ENCODE results near the gene TEX10. TPM values are rescaled to one million over a fixed set of nuclear protein-coding genes. Genes with fewer than 3 reads are reported as not detected.

Gene TEX10
- total RNA-seq, 1 experiment from 2014 or later = 17.7 TPM

DNA sequence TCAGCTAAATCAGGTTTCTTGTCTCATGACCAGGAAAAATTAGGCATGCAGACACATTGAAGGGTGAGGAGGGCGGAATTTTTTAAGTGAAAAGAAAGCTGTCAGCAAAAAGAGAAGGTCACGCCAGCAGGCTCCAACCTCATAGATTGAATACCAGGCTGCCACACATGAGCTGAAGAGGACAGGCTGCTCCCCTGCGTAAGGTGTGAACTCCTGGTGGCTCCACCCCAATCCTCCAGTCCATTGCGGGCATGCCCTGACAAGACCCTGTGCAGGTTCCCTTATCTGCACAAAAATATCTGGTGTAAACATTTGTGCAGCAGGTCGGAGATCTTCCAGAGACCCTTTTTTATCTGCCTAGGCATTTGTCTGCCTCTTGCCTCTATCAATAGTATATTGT lies 22.9 kb upstream of the TEX10 start:
- Mint-ChIP-seq H3K4me3 (ENCODE audit: low read depth, unreplicated experiment) (no peak overlapping the region), H3K27me3 (ENCODE audit: unreplicated experiment) (no peaks in the 10 kb centered on the region), H3K4me1 (ENCODE audit: low read depth, unreplicated experiment) (peaks cover 14% of the 10 kb centered on the region), H3K27ac (ENCODE audit: unreplicated experiment) (no peak overlapping the region), H3K9me3 (ENCODE audit: low read depth, unreplicated experiment) (no peaks in the 10 kb centered on the region), H3K36me3 (ENCODE audit: insufficient read depth, unreplicated experiment) (no peaks in the 10 kb centered on the region)
- CTCF ChIA-PET = no interaction called here
- no peak for DNase-seq
- TF ChIP-seq CTCF (IDR thresholded peaks at IDR 0.05; ENCODE audit: unreplicated experiment) = no peak
- BruUV-seq (replicated peaks) = no TSS peak
- intact Hi-C loops (cut with micrococcal nuclease; ENCODE audit: unreplicated experiment) = no loop called here

DNA sequence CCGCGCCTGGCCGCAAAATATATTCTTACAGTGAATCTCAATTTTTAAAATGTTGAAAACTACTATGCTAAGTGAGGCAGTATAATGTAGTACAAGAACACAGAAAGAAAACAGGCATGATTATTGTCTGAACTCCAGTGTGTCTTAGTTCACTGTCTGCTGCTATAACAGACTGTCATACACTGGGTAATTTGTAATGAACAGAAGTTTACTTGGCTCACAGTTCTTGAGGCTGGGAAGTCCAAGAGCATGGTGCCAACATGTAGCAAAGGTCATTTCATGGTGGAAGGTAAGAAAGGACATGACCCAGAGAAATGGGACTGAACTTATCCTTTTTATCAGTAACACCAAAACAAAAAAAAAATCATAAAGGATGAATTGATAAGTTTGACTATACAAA lies 19.9 kb upstream of the TEX10 start:
- CTCF ChIA-PET = no interaction called here
- H3K36me3 Mint-ChIP-seq (ENCODE audit: insufficient read depth, unreplicated experiment) = no peaks in the 10 kb centered on the region
- no peak overlapping the region for H3K4me3 Mint-ChIP-seq (ENCODE audit: low read depth, unreplicated experiment)
- no peak for TF ChIP-seq CTCF (IDR thresholded peaks at IDR 0.05; ENCODE audit: unreplicated experiment)
- no peak for DNase-seq
- H3K27ac Mint-ChIP-seq (ENCODE audit: unreplicated experiment) = no peak overlapping the region
- no peaks in the 10 kb centered on the region for H3K9me3 Mint-ChIP-seq (ENCODE audit: low read depth, unreplicated experiment)
- intact Hi-C loops (cut with micrococcal nuclease; ENCODE audit: unreplicated experiment) = no loop called here
- H3K27me3 Mint-ChIP-seq (ENCODE audit: unreplicated experiment) = no peaks in the 10 kb centered on the region
- no peaks in the 10 kb centered on the region for H3K4me1 Mint-ChIP-seq (ENCODE audit: low read depth, unreplicated experiment)
- BruUV-seq (replicated peaks) = no TSS peak

- intact Hi-C loops (cut with micrococcal nuclease; ENCODE audit: unreplicated experiment) = no loop called here
- TF ChIP-seq CTCF (IDR thresholded peaks at IDR 0.05; ENCODE audit: unreplicated experiment) = no peak
- no TSS peak for BruUV-seq (replicated peaks)
- Mint-ChIP-seq H3K36me3 (ENCODE audit: insufficient read depth, unreplicated experiment) (no peaks in the 10 kb centered on the region), H3K4me3 (ENCODE audit: low read depth, unreplicated experiment) (no peak overlapping the region), H3K27ac (ENCODE audit: unreplicated experiment) (no peak overlapping the region), H3K9me3 (ENCODE audit: low read depth, unreplicated experiment) (no peaks in the 10 kb centered on the region), H3K4me1 (ENCODE audit: low read depth, unreplicated experiment) (no peaks in the 10 kb centered on the region), H3K27me3 (ENCODE audit: unreplicated experiment) (no peaks in the 10 kb centered on the region)
- DNase-seq = no peak
- CTCF ChIA-PET = no interaction called here
These were observed 17.5 kb upstream of the TEX10 start for GRCh38 chr9:100370064-100370723.

- TF ChIP-seq CTCF (IDR thresholded peaks at IDR 0.05; ENCODE audit: unreplicated experiment) = no peak
- intact Hi-C loops (cut with micrococcal nuclease; ENCODE audit: unreplicated experiment) = no loop called here
- Mint-ChIP-seq H3K4me3 (ENCODE audit: low read depth, unreplicated experiment) (no peak overlapping the region), H3K27ac (ENCODE audit: unreplicated experiment) (no peak overlapping the region), H3K4me1 (ENCODE audit: low read depth, unreplicated experiment) (no peaks in the 10 kb centered on the region), H3K36me3 (ENCODE audit: insufficient read depth, unreplicated experiment) (no peaks in the 10 kb centered on the region), H3K27me3 (ENCODE audit: unreplicated experiment) (no peaks in the 10 kb centered on the region), H3K9me3 (ENCODE audit: low read depth, unreplicated experiment) (no peaks in the 10 kb centered on the region)
- BruUV-seq (replicated peaks) = no TSS peak
- CTCF ChIA-PET = no interaction called here
- DNase-seq = no peak
These were observed 15.9 kb upstream of the TEX10 start for GRCh38 chr9:100368672-100369071.

Measured in Calu3 (cell line).